Dedifferentiated amniotic fluid mesenchymal stem cell (primary cell): Measurements from ENCODE around the gene THAP3.

Experiments
- DNase-seq: peaks from one replicate; pipeline ENCODE4 v3.0.0-alpha.2; 2016; ENCODE audit errors: extremely low spot score

The THAP3 gene

GRCh38 chr1:6673816-6674398 lies 49.2 kb downstream of the THAP3 start:
- DNase-seq = no peak

GRCh38 chr1:6674771-6675170 lies 50.1 kb downstream of the THAP3 start:
- no peak for DNase-seq

GRCh38 chr1:6675941-6676340 lies 51.3 kb downstream of the THAP3 start:
- no peak for DNase-seq
